DOHH2 (cell line): Measurements from ENCODE around the gene ANGPTL5.
"Not testable (repeated sequence)": the region's sequence is repeated elsewhere in the genome, so short reads cannot be mapped to it uniquely, and the experiment has no call there.

Experiments
- H3F3A ChIP-seq: fragments of 200-600 bp; sonication (generic), shearing (Covaris generic); 2 replicates; pipeline ENCODE4 v1.6.0; 2016; ENCODE audit warnings: antibody characterized with exemption, mild to moderate bottlenecking; ENCODE audit not compliant: control insufficient read depth, insufficient read depth
- H3K27ac ChIP-seq: fragments of 200-600 bp; sonication (generic); 2 replicates; pipeline ENCODE4 v1.5.1; 2014; ENCODE audit warnings: low read depth, mild to moderate bottlenecking, low read length, moderate library complexity
- H3K27me3 ChIP-seq: fragments of 200-600 bp; sonication (generic); 2 replicates; pipeline ENCODE4 v1.6.1; 2014; ENCODE audit warnings: mild to moderate bottlenecking, low read length, mixed read lengths; ENCODE audit not compliant: control insufficient read depth
- H3K36me3 ChIP-seq: fragments of 200-600 bp; sonication (generic); 2 replicates; pipeline ENCODE4 v1.6.1; 2014; ENCODE audit warnings: mild to moderate bottlenecking, low read length, moderate library complexity, mixed read lengths; ENCODE audit not compliant: control insufficient read depth
- H3K4me1 ChIP-seq: fragments of 200-600 bp; sonication (generic); 2 replicates; pipeline ENCODE4 v1.6.1; 2014; ENCODE audit warnings: mild to moderate bottlenecking, low read length, mixed read lengths; ENCODE audit not compliant: control insufficient read depth
- H3K4me2 ChIP-seq: fragments of 200-600 bp; sonication (generic); 2 replicates; pipeline ENCODE4 v1.6.0; 2014; ENCODE audit warnings: mild to moderate bottlenecking, low read length, moderate library complexity
- H3K4me3 ChIP-seq: fragments of 200-600 bp; sonication (generic); 2 replicates; pipeline ENCODE4 v1.5.1; 2014; ENCODE audit warnings: mild to moderate bottlenecking, low read length, mixed read lengths
- H3K79me2 ChIP-seq: fragments of 200-600 bp; sonication (generic); 2 replicates; pipeline ENCODE4 v1.6.1; 2014; ENCODE audit warnings: mild to moderate bottlenecking, low read length, mixed read lengths; ENCODE audit not compliant: control insufficient read depth
- H3K9me2 ChIP-seq: fragments of 200-600 bp; sonication (generic); replicated peaks from 2 replicates; pipeline ENCODE4 v1.6.1; 2014; ENCODE audit warnings: mild to moderate bottlenecking, low read length, mixed read lengths; ENCODE audit not compliant: control insufficient read depth
- H3K9me3 ChIP-seq: fragments of 200-600 bp; sonication (generic); 2 replicates; pipeline ENCODE4 v1.6.1; 2014; ENCODE audit warnings: antibody characterized with exemption, low read length, mixed read lengths; ENCODE audit not compliant: control insufficient read depth, insufficient read depth
- H4K20me1 ChIP-seq: fragments of 200-600 bp; sonication (generic); 2 replicates; pipeline ENCODE4 v1.6.0; 2014; ENCODE audit warnings: low read depth, mild to moderate bottlenecking, antibody characterized with exemption, low read length, moderate library complexity; ENCODE audit not compliant: control insufficient read depth, insufficient read depth
- CTCF ChIP-seq: fragments of 200-600 bp; sonication (generic); IDR thresholded peaks from one replicate; pipeline ENCODE4 v1.5.1; 2014; ENCODE audit warnings: antibody characterized with exemption, mild to moderate bottlenecking, low read depth, low read length; ENCODE audit not compliant: poor library complexity, severe bottlenecking
- EZH2phosphoT487 ChIP-seq: fragments of 200-600 bp; sonication (generic); IDR thresholded peaks from 2 replicates; pipeline ENCODE4 v1.6.1; 2017; ENCODE audit warnings: borderline replicate concordance, mild to moderate bottlenecking, antibody characterized with exemption, low read length, moderate library complexity, mixed read lengths

The ANGPTL5 gene

DNA sequence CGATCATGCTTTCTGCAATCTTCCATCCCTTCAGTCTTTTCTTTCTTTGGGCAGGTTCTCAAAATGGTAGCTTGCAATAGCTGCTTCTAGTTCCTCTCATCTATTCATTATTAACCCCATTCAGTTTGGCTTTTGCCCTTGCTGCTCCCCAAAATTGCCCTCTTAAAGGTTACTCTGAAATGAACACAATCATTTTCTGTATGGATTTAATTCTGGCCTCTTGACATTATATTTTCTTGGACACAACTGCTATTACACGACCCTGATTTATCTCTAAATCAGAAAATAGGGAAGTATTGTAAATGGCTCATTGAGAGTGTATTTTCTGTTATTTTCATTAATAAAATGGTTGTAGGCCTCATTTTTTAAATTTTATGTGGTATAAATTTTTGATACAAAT is at the start of gene ANGPTL5:
Gene ANGPTL5 (minus strand): TSS at position 101 of the 400 bp plus-strand sequence. CDS start 8,613 bp downstream, outside the sequence.
- H3K79me2 ChIP-seq = no peaks in the 10 kb centered on the region
- H4K20me1 ChIP-seq = no peaks in the 10 kb centered on the region
- H3F3A ChIP-seq = peaks cover 7% of the 10 kb centered on the region; the same call in 1 of the 2 replicates
- TF ChIP-seq EZH2phosphoT487 (no peak), CTCF (no peak)
- peak within 1 kb of the TSS; percentile 81 for H3K4me2 ChIP-seq
- H3K27me3 ChIP-seq = no peaks in the 10 kb centered on the region
- no peaks in the 10 kb centered on the region for H3K9me3 ChIP-seq
- peak within 1 kb of the TSS; percentile 75 for H3K27ac ChIP-seq
- peak within 1 kb of the TSS; percentile 87 for H3K4me3 ChIP-seq
- H3K4me1 ChIP-seq = peaks cover 23% of the 10 kb centered on the region
- H3K9me2 ChIP-seq = no peaks in the 10 kb centered on the region
- H3K36me3 ChIP-seq = no peaks in the 10 kb centered on the region; the same call in 1 of the 2 replicates

DNA sequence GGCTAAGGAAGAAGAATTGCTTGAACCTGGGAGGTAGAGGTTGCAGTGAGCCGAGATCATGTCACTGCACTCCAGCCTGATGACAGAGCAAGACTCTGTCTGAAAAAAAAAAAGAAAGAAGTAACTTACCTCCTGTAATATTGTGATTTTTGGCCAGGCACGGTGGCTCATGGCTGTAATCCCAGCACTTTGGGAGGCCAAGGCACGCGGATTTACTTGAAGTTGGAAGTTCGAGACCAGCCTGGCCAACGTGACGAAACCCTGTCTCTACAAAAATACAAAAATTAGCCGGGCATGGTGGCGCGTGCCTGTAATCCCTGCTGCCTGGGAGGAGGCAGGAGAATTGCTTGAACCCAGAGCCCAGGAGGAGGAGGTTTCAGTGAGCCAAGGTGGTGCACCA is 47.9 kb upstream of the ANGPTL5 start:
- H3K27me3 ChIP-seq, H3K4me3 ChIP-seq, H3K4me1 ChIP-seq, H3K79me2 ChIP-seq, H3K9me3 ChIP-seq, H3K9me2 ChIP-seq, H4K20me1 ChIP-seq, H3F3A ChIP-seq, H3K4me2 ChIP-seq, H3K36me3 ChIP-seq, H3K27ac ChIP-seq: not testable (repeated sequence)

DNA sequence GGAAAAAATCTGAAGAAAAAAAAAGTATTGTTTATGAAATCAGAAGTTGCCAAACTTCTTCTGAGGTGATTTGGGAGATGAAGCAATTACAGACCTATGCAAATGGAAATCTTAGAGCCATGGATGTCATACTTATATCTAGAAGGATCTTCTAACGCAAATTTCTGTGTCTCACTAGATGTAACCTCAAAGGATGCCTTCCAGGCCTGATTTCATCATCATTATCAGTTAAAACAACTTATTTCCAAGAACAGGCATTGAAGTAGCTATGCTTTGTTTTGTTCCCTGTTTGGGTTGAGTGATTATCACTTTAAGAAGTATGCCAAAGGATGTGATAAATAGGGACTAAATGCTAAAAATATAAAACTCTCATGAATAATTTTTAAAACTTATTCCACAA is 43.9 kb upstream of the ANGPTL5 start:
- no peak overlapping the region for H3K27ac ChIP-seq
- no peak overlapping the region for H3K4me2 ChIP-seq
- H3K79me2 ChIP-seq = no peaks in the 10 kb centered on the region
- no peaks in the 10 kb centered on the region for H3K9me2 ChIP-seq
- H3F3A ChIP-seq = no peaks in the 10 kb centered on the region
- H4K20me1 ChIP-seq = no peaks in the 10 kb centered on the region
- no peaks in the 10 kb centered on the region for H3K4me1 ChIP-seq
- no peaks in the 10 kb centered on the region for H3K9me3 ChIP-seq
- no peaks in the 10 kb centered on the region for H3K36me3 ChIP-seq
- no peaks in the 10 kb centered on the region for H3K27me3 ChIP-seq
- TF ChIP-seq EZH2phosphoT487 (no peak), CTCF (no peak)
- no peak overlapping the region for H3K4me3 ChIP-seq

DNA sequence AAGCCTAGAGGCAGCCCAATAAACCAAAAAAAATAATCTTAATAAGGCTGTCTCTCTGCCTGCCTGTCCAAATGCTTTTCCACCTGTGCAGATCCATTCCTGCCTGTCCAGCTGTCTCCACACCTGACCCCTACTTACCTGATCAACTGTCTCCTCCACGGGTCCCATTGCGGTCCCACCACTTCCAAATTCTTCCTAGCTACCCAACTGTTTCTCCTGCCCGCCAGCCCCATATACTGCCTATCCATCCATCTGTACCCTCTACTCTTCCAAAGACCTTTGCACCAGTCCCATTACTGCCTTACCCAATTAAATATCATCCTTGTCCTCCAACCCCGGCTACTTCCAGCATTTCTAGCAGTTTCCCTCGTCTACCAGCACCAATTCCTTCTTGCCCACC is 39.4 kb upstream of the ANGPTL5 start:
- no peaks in the 10 kb centered on the region for H3K36me3 ChIP-seq
- H3F3A ChIP-seq = no peaks in the 10 kb centered on the region
- no peak for TF ChIP-seq CTCF
- TF ChIP-seq EZH2phosphoT487 = no peak
- no peaks in the 10 kb centered on the region for H3K9me3 ChIP-seq
- H3K27me3 ChIP-seq = no peaks in the 10 kb centered on the region
- no peaks in the 10 kb centered on the region for H4K20me1 ChIP-seq
- H3K4me1 ChIP-seq = no peaks in the 10 kb centered on the region
- H3K4me3 ChIP-seq = no peak overlapping the region
- H3K9me2 ChIP-seq = no peaks in the 10 kb centered on the region; the same call in 1 of the 2 replicates
- H3K79me2 ChIP-seq = no peaks in the 10 kb centered on the region
- no peak overlapping the region for H3K4me2 ChIP-seq
- no peak overlapping the region for H3K27ac ChIP-seq
